Testis (tissue), 2 donors: ENCODE results near the gene LPO.

Source experiments
- CTCF ChIP-seq, 3 experiments: fragments of 450-650 bp in 2 of 3; fragments of 200-600 bp in 1 of 3; sonication (generic) in 1 of 3; IDR thresholded peaks; one replicate each; pipeline ENCODE4 v1.5.1; 2016 to 2019; ENCODE audit warnings: antibody characterized with exemption in 3 of 3, mild to moderate bottlenecking in 2 of 3, moderate library complexity in 1 of 3
- POLR2A ChIP-seq: fragments of 450-650 bp; IDR thresholded peaks from one replicate; pipeline ENCODE4 v1.6.1; 2017; ENCODE audit warnings: antibody characterized with exemption, mild to moderate bottlenecking, moderate library complexity

DNA sequence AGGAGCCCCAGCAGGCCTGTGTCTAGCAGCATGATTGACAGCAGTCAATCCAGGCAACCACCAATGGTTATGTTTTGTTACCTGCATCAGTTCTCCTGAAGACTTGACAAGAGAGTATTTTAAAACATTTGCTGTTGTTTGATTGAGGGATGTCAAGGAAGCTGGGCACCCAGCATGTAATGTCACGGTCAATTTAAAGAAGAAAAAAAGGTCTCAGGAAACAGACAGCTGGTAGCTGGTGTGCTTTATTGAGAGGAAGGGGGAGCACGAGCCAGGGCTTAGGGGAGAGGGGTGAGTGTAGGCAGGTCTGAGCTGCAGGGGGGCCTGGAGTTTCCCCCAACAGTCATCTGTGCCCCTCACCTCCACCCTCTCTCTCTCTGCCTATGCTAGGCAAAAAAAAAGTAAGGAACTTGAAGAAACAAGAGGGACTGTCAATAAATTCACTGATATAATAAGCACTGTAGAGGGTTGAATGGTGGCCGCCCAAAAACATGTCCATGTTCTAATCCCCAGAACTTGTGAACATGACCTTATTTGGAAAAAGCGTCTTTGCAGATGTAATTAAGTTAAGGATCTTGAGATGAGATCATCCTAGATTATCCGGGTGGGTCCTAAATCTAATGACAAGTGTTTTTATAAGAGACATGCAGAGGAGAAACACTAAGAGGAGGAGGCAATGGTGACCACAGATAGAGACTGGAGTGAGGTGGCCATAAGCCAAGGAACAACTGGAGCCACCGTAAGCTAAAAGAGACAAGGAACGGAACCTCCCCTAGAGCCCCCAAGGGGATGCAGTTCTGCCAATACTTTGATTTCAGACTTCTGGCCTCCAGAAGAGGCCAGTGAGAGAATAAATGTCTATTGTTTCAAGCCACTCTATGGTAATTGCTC is 75.7 kb downstream of the LPO start:
- TF ChIP-seq CTCF (IDR thresholded peaks at IDR 0.05) (no peak), POLR2A (no peak)
